ENCODE results near the gene GRIA3.

DNA sequence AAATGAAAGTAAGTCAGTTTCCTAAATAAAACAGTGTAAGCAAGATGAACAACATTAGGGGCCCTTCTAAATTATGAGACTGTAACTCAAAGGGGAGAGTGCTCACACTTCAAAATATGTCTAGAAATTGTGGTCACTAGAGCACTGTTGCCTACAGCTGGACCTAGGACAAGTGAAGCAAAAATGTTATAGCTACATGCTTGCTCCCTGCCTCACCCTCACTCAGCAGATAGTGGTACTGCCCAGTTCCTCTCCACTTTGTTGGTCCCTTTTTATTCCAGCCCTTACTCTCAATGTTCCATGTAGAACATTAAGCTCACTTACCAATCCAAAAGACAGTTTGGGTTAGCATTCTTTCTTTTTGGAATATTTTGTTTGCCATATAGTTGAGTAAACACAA, 147.3 kb downstream of the GRIA3 start:
- TF ChIP-seq, protein P1, sequence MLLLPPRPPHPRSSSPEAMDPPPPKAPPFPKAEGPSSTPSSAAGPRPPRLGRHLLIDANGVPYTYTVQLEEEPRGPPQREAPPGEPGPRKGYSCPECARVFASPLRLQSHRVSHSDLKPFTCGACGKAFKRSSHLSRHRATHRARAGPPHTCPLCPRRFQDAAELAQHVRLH (tag by site-specific recombination; IDR thresholded peaks at IDR 0.05) = no peak
- TF ChIP-seq ZXDB (tag by site-specific recombination; IDR thresholded peaks at IDR 0.05) (no peak), ZNF747 (tag by site-specific recombination; IDR thresholded peaks at IDR 0.05) (no peak), ZNF707 (tag by site-specific recombination; IDR thresholded peaks at IDR 0.05) (no peak), ZNF354C (tag by site-specific recombination; IDR thresholded peaks at IDR 0.05; ENCODE audit: borderline replicate concordance, low read depth) (no peak)
- TF ChIP-seq, protein P2, sequence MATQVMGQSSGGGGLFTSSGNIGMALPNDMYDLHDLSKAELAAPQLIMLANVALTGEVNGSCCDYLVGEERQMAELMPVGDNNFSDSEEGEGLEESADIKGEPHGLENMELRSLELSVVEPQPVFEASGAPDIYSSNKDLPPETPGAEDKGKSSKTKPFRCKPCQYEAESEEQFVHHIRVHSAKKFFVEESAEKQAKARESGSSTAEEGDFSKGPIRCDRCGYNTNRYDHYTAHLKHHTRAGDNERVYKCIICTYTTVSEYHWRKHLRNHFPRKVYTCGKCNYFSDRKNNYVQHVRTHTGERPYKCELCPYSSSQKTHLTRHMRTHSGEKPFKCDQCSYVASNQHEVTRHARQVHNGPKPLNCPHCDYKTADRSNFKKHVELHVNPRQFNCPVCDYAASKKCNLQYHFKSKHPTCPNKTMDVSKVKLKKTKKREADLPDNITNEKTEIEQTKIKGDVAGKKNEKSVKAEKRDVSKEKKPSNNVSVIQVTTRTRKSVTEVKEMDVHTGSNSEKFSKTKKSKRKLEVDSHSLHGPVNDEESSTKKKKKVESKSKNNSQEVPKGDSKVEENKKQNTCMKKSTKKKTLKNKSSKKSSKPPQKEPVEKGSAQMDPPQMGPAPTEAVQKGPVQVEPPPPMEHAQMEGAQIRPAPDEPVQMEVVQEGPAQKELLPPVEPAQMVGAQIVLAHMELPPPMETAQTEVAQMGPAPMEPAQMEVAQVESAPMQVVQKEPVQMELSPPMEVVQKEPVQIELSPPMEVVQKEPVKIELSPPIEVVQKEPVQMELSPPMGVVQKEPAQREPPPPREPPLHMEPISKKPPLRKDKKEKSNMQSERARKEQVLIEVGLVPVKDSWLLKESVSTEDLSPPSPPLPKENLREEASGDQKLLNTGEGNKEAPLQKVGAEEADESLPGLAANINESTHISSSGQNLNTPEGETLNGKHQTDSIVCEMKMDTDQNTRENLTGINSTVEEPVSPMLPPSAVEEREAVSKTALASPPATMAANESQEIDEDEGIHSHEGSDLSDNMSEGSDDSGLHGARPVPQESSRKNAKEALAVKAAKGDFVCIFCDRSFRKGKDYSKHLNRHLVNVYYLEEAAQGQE (tag by site-specific recombination; IDR thresholded peaks at IDR 0.05) = no peak
